ENCODE measurements around the gene RNF141. TPM values are rescaled to one million over a fixed set of nuclear protein-coding genes. Genes with fewer than 3 reads are reported as not detected.

RNF141 gene
- total RNA-seq, 2 donors from 2014 or later = 17.5 to 19.6 TPM

- H3K4me3 Mint-ChIP-seq = no peak overlapping the region
- peaks cover 0 to 2% of the 10 kb centered on the region in 2 donors for H3K36me3 Mint-ChIP-seq (ENCODE audit: insufficient read depth in 2 of 2)
- H3K27ac Mint-ChIP-seq = peak overlapping the region; percentile 12
- DNase-seq = no peak
- no peaks in the 10 kb centered on the region for H3K27me3 Mint-ChIP-seq (ENCODE audit: low read depth)
- no peaks in the 10 kb centered on the region for H3K9me3 Mint-ChIP-seq
- peaks cover 36% of the 10 kb centered on the region for H3K4me1 Mint-ChIP-seq (ENCODE audit: low read depth)
- no peak for ATAC-seq (replicated peaks in 1 of 2)
These were observed 64.6 kb downstream of the RNF141 start for GRCh38 chr11:10476342-10476741.

GRCh38 chr11:10474551-10474950 lies 66.4 kb downstream of the RNF141 start:
- Mint-ChIP-seq H3K27ac (no peak overlapping the region), H3K9me3 (no peaks in the 10 kb centered on the region), H3K4me1 (ENCODE audit: low read depth) (peaks cover 36% of the 10 kb centered on the region), H3K27me3 (ENCODE audit: low read depth) (no peaks in the 10 kb centered on the region), H3K4me3 (no peak overlapping the region), H3K36me3 (ENCODE audit: insufficient read depth in 2 of 2) (peaks cover 0 to 2% of the 10 kb centered on the region in 2 donors)
- no peak for DNase-seq
- ATAC-seq (replicated peaks in 1 of 2) = no peak

- no peak for DNase-seq
- ATAC-seq (replicated peaks in 1 of 2) = no peak
- Mint-ChIP-seq H3K27me3 (ENCODE audit: low read depth) (no peaks in the 10 kb centered on the region), H3K4me3 (no peak overlapping the region), H3K4me1 (ENCODE audit: low read depth) (peaks cover 36% of the 10 kb centered on the region), H3K9me3 (peaks cover 0 to 2% of the 10 kb centered on the region in 2 donors), H3K27ac (no peak overlapping the region), H3K36me3 (ENCODE audit: insufficient read depth in 2 of 2) (peaks cover 2% of the 10 kb centered on the region in 2 donors)
These were observed 67.6 kb downstream of the RNF141 start for GRCh38 chr11:10473371-10473770.

- H3K9me3 Mint-ChIP-seq = no peaks in the 10 kb centered on the region
- peak overlapping the region; percentile 6 for H3K27ac Mint-ChIP-seq
- no peak overlapping the region for H3K4me3 Mint-ChIP-seq
- no peak for ATAC-seq (replicated peaks in 1 of 2)
- DNase-seq = no peak
- peaks cover 16 to 28% of the 10 kb centered on the region in 2 donors for H3K36me3 Mint-ChIP-seq (ENCODE audit: insufficient read depth in 2 of 2)
- H3K27me3 Mint-ChIP-seq (ENCODE audit: low read depth) = no peaks in the 10 kb centered on the region
- peaks cover 30% of the 10 kb centered on the region for H3K4me1 Mint-ChIP-seq (ENCODE audit: low read depth)
These were observed 78.2 kb downstream of the RNF141 start for GRCh38 chr11:10462746-10463300.

Other genes with a start within 250 kb of the RNF141 start
- 10 to 100 TPM; 13.4 to 28.8 TPM for gene SBF2, start 247.0 kb downstream of the RNF141 start, total RNA-seq
- gene ADM, start 236.1 kb downstream of the RNF141 start, total RNA-seq = 1 to 10 TPM; 2.0 to 4.6 TPM
- 10 to 100 TPM; 21.6 to 28.8 TPM for gene AMPD3, start 85.9 kb downstream of the RNF141 start, total RNA-seq
- not detected for gene LYVE1, start 27.5 kb upstream of the RNF141 start, total RNA-seq
- under 1 TPM in 1 of 2 donors, not detected in 1; 0.09 TPM for gene IRAG1, start 152.6 kb upstream of the RNF141 start, total RNA-seq
- gene CTR9, start 210.1 kb upstream of the RNF141 start, total RNA-seq = 10 to 100 TPM; 33.1 to 41.0 TPM